Inferior parietal cortex (tissue), 1 donor: ENCODE data around the gene FAM107B.
A peak's percentile ranks its signal among the peaks of the same experiment; 100 is the strongest.
"Not testable (repeated sequence)": the region's sequence is repeated elsewhere in the genome, so short reads cannot be mapped to it uniquely, and the experiment has no call there.

Experiments
- DNase-seq: peaks from one replicate; pipeline ENCODE4 v3.0.0-alpha.2; 2016; ENCODE audit errors: extremely low spot score

FAM107B gene

GRCh38 chr10:14774797-14775196 is at the start of gene FAM107B:
FAM107B (minus strand) TSS chr10:14774897; CDS start chr10:14774663, 234 bp downstream.
- no peak for DNase-seq

- DNase-seq: no peak
Measured at GRCh38 chr10:14823966-14824365, 49.3 kb upstream of the FAM107B start.

GRCh38 chr10:14822879-14823755 is 48.4 kb upstream of the FAM107B start:
- peak; percentile 78 for DNase-seq

- no peak for DNase-seq
Measured at GRCh38 chr10:14821635-14822375, 47.1 kb upstream of the FAM107B start.

GRCh38 chr10:14820775-14821154 is 46.1 kb upstream of the FAM107B start:
- no peak for DNase-seq

- DNase-seq: no peak
Measured at GRCh38 chr10:14820010-14820774, 45.5 kb upstream of the FAM107B start.

- not testable (repeated sequence) for DNase-seq
Measured at GRCh38 chr10:14816717-14817116, 42.0 kb upstream of the FAM107B start.

GRCh38 chr10:14815681-14816080 is 41.0 kb upstream of the FAM107B start:
- DNase-seq: no peak

- DNase-seq: no peak
Measured at GRCh38 chr10:14812271-14812670, 37.6 kb upstream of the FAM107B start.

GRCh38 chr10:14810969-14811953 is 36.6 kb upstream of the FAM107B start:
- no peak for DNase-seq

GRCh38 chr10:14806318-14806717 is 31.6 kb upstream of the FAM107B start:
- no peak for DNase-seq

GRCh38 chr10:14803827-14804226 is 29.1 kb upstream of the FAM107B start:
- no peak for DNase-seq

GRCh38 chr10:14801723-14802122 is 27.0 kb upstream of the FAM107B start:
- no peak for DNase-seq

GRCh38 chr10:14800397-14800796 is 25.7 kb upstream of the FAM107B start:
- DNase-seq: no peak

GRCh38 chr10:14798636-14799035 is 23.9 kb upstream of the FAM107B start:
- no peak for DNase-seq

GRCh38 chr10:14787938-14788337 is 13.2 kb upstream of the FAM107B start:
- DNase-seq: no peak

- DNase-seq: no peak
Measured at GRCh38 chr10:14784459-14785055, 9.9 kb upstream of the FAM107B start.

- DNase-seq: no peak
Measured at GRCh38 chr10:14782691-14783363, 8.1 kb upstream of the FAM107B start.

GRCh38 chr10:14781763-14782162 is 7.1 kb upstream of the FAM107B start:
- no peak for DNase-seq
